Measurements from ENCODE around the gene RBM44.

RBM44 gene

DNA sequence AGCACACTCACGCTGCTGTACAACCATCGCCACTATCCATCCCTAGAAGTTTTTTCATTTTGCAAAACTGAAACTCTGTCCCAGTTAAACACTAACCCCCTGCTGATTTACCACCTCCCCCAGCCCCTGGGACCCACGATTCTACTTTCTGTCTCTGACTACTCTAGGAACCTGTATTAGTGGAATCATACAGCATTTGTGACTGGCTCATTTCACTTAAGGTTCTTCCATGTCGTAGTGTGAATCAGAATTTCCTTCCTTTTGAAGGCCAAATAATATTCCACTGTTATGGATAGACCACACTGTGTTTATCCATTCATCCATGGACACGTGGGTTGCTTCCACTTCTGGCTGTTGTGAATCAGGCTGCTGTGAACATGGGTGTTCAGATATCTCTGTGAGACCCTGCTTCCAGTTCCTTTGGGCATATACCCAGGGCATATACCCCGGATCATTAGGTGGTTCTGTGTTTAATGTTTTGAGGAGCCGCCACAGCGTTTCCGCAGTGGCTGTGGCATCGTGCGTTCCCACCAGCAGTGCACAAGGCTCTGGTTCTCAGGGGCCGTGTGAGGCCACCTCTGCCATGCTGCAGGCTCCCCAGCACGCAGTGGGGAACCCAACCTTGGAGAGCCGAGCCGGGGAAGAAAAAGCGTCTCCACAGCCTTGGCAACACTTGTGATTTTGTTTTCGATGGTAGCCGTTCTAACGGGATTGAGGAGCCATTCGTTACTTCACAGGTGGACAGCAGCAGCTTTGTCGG is 70.9 kb downstream of the RBM44 start:
- Histone ChIP-seq H3K27ac (replicated peaks; ENCODE audit: low read length) (no peak overlapping the region), H3K9me3 (replicated peaks in 1 of 2; ENCODE audit: control insufficient read depth in 2 of 2, insufficient read depth in 1 of 2, low read depth in 1 of 2, low read length in 2 of 2) (peaks cover 0 to 8% of the 10 kb centered on the region in 2 donors), H3K14ac (ENCODE audit: low read length) (no peak overlapping the region), H4K8ac (ENCODE audit: low read depth, low read length) (no peak overlapping the region), H4K91ac (ENCODE audit: low read depth, low read length, poor library complexity) (no peak overlapping the region), H2AK5ac (ENCODE audit: low read depth, low read length) (no peak overlapping the region), H2BK120ac (ENCODE audit: low read depth, low read length) (no peak overlapping the region), H3K4ac (ENCODE audit: low read length) (no peak overlapping the region), H2BK15ac (ENCODE audit: low read length) (no peak overlapping the region), H3K9ac (ENCODE audit: low read depth, low read length, poor library complexity) (no peak overlapping the region), H3K18ac (ENCODE audit: low read length) (no peak overlapping the region), H3K4me3 (ENCODE audit: low read length in 2 of 2) (no peak overlapping the region), H3K79me1 (ENCODE audit: low read depth, low read length) (no peaks in the 10 kb centered on the region), H3K36me3 (replicated peaks in 1 of 2; ENCODE audit: control insufficient read depth in 2 of 2, insufficient read depth in 2 of 2, low read length in 2 of 2) (no peaks in the 10 kb centered on the region), H3K27me3 (ENCODE audit: control insufficient read depth in 3 of 3, insufficient read depth in 3 of 3, low read depth in 1 of 3, low read length in 3 of 3) (no peaks in the 10 kb centered on the region), H2BK5ac (ENCODE audit: low read length) (no peak overlapping the region), H3K23ac (ENCODE audit: low read depth, low read length, poor library complexity) (no peak overlapping the region), H2BK12ac (ENCODE audit: low read length) (no peak overlapping the region), H3K4me1 (ENCODE audit: control insufficient read depth in 2 of 2, insufficient read depth in 1 of 2, low read depth in 1 of 2, low read length in 2 of 2) (peaks cover 7 to 24% of the 10 kb centered on the region in 2 donors), H3K4me2 (ENCODE audit: insufficient read depth, low read length, poor library complexity, severe bottlenecking) (no peak overlapping the region), H2AFZ (ENCODE audit: low read length) (no peak overlapping the region)
- DNase-seq (ENCODE audit: low spot score), result no peak
- WGBS, 2 donors (ENCODE audit: extremely low coverage in 2 of 2, insufficient read length in 2 of 2, insufficient replicate concordance in 1 of 2), result no CpG with 5 or more reads among the region's 21 CpGs

DNA sequence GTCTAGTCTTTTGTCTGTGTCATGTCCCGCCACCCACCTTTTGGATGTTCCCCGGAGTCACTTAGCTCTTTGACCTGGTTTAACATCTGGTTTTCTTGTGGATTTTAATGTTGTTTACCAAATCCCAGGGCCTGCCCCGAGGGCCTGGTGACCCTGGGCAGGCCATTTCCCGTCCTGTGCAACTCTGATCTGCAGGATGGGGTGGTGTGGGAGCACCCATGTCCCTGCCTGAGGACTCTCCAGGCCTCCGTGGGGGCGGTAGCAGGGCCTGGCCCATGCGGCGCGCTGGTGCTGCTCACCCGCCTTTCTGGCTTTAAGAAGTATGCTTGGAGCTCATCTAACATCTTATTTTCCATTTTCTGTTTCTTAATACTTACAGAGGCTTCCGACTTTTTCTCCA is 71.5 kb downstream of the RBM44 start:
- H3K18ac ChIP-seq (ENCODE audit: low read length), result peak overlapping the region; percentile 36
- no CpG with 5 or more reads among the region's 11 CpGs for WGBS, 2 donors (ENCODE audit: extremely low coverage in 2 of 2, insufficient read length in 2 of 2, insufficient replicate concordance in 1 of 2)

GRCh38 chr2:237870754-237871651 is 72.4 kb downstream of the RBM44 start:
- no peaks in the 10 kb centered on the region for H3K79me1 ChIP-seq (ENCODE audit: low read depth, low read length)
- H3K23ac ChIP-seq (ENCODE audit: low read depth, low read length, poor library complexity), result no peak overlapping the region
- peaks cover 0 to 8% of the 10 kb centered on the region in 2 donors for H3K9me3 ChIP-seq (replicated peaks in 1 of 2; ENCODE audit: control insufficient read depth in 2 of 2, insufficient read depth in 1 of 2, low read depth in 1 of 2, low read length in 2 of 2)
- no peak overlapping the region for H2AFZ ChIP-seq (ENCODE audit: low read length)
- no peak overlapping the region for H2BK15ac ChIP-seq (ENCODE audit: low read length)
- H3K27me3 ChIP-seq (ENCODE audit: control insufficient read depth in 3 of 3, insufficient read depth in 3 of 3, low read depth in 1 of 3, low read length in 3 of 3), result no peaks in the 10 kb centered on the region
- peak overlapping the region; percentile 30 for H3K4ac ChIP-seq (ENCODE audit: low read length)
- H2BK5ac ChIP-seq (ENCODE audit: low read length), result no peak overlapping the region
- no peaks in the 10 kb centered on the region for H3K36me3 ChIP-seq (replicated peaks in 1 of 2; ENCODE audit: control insufficient read depth in 2 of 2, insufficient read depth in 2 of 2, low read length in 2 of 2)
- no peak overlapping the region for H2BK120ac ChIP-seq (ENCODE audit: low read depth, low read length)
- H3K4me2 ChIP-seq (ENCODE audit: insufficient read depth, low read length, poor library complexity, severe bottlenecking), result no peak overlapping the region
- no peak overlapping the region for H3K14ac ChIP-seq (ENCODE audit: low read length)
- no peak overlapping the region for H4K91ac ChIP-seq (ENCODE audit: low read depth, low read length, poor library complexity)
- peak overlapping the region in 1 of 2 donors; percentile 26 for H3K4me3 ChIP-seq (ENCODE audit: low read length in 2 of 2)
- WGBS, 2 donors (ENCODE audit: extremely low coverage in 2 of 2, insufficient read length in 2 of 2, insufficient replicate concordance in 1 of 2), result no CpG with 5 or more reads among the region's 23 CpGs
- peaks cover 4 to 16% of the 10 kb centered on the region in 2 donors for H3K4me1 ChIP-seq (ENCODE audit: control insufficient read depth in 2 of 2, insufficient read depth in 1 of 2, low read depth in 1 of 2, low read length in 2 of 2)
- H3K9ac ChIP-seq (ENCODE audit: low read depth, low read length, poor library complexity), result no peak overlapping the region
- DNase-seq (ENCODE audit: low spot score), result no peak
- peak overlapping the region; percentile 55 for H3K18ac ChIP-seq (ENCODE audit: low read length)
- no peak overlapping the region for H2AK5ac ChIP-seq (ENCODE audit: low read depth, low read length)
- no peak overlapping the region for H4K8ac ChIP-seq (ENCODE audit: low read depth, low read length)
- peak overlapping the region; percentile 96 for H2BK12ac ChIP-seq (ENCODE audit: low read length)
- no peak overlapping the region for H3K27ac ChIP-seq (replicated peaks; ENCODE audit: low read length)

More for the DNA sequence above, 71.5 kb downstream of the RBM44 start:
- no peak overlapping the region for H3K27ac ChIP-seq (replicated peaks; ENCODE audit: low read length)
- no peak overlapping the region for H2AK5ac ChIP-seq (ENCODE audit: low read depth, low read length)
- H3K9me3 ChIP-seq (replicated peaks in 1 of 2; ENCODE audit: control insufficient read depth in 2 of 2, insufficient read depth in 1 of 2, low read depth in 1 of 2, low read length in 2 of 2), result peaks cover 0 to 8% of the 10 kb centered on the region in 2 donors
- H2BK120ac ChIP-seq (ENCODE audit: low read depth, low read length), result no peak overlapping the region
- DNase-seq (ENCODE audit: low spot score), result no peak
- H3K36me3 ChIP-seq (replicated peaks in 1 of 2; ENCODE audit: control insufficient read depth in 2 of 2, insufficient read depth in 2 of 2, low read length in 2 of 2), result no peaks in the 10 kb centered on the region
- no peak overlapping the region for H3K9ac ChIP-seq (ENCODE audit: low read depth, low read length, poor library complexity)
- no peak overlapping the region for H3K4me3 ChIP-seq (ENCODE audit: low read length in 2 of 2)
- no peaks in the 10 kb centered on the region for H3K79me1 ChIP-seq (ENCODE audit: low read depth, low read length)
- H2BK12ac ChIP-seq (ENCODE audit: low read length), result no peak overlapping the region
- H3K4ac ChIP-seq (ENCODE audit: low read length), result no peak overlapping the region
- no peak overlapping the region for H3K14ac ChIP-seq (ENCODE audit: low read length)
- no peaks in the 10 kb centered on the region for H3K27me3 ChIP-seq (ENCODE audit: control insufficient read depth in 3 of 3, insufficient read depth in 3 of 3, low read depth in 1 of 3, low read length in 3 of 3)
- no peak overlapping the region for H2BK15ac ChIP-seq (ENCODE audit: low read length)
- no peak overlapping the region for H4K91ac ChIP-seq (ENCODE audit: low read depth, low read length, poor library complexity)
- H4K8ac ChIP-seq (ENCODE audit: low read depth, low read length), result no peak overlapping the region
- no peak overlapping the region for H3K4me2 ChIP-seq (ENCODE audit: insufficient read depth, low read length, poor library complexity, severe bottlenecking)
- peaks cover 5 to 24% of the 10 kb centered on the region in 2 donors for H3K4me1 ChIP-seq (ENCODE audit: control insufficient read depth in 2 of 2, insufficient read depth in 1 of 2, low read depth in 1 of 2, low read length in 2 of 2)
- no peak overlapping the region for H3K23ac ChIP-seq (ENCODE audit: low read depth, low read length, poor library complexity)
- H2BK5ac ChIP-seq (ENCODE audit: low read length), result no peak overlapping the region
- H2AFZ ChIP-seq (ENCODE audit: low read length), result no peak overlapping the region
